Endothelial cell of umbilical vein (primary cell): ENCODE data around the gene EIF3D. TPM values are rescaled to one million over a fixed set of nuclear protein-coding genes. Genes with fewer than 3 reads are reported as not detected.

Source experiments
- BruUV-seq: library from RNA; stranded (reverse); fragments of 400-500 nt; replicated peaks from 2 replicates; lab custom pipeline; 2021; lab: Mats Ljungman, UMichigan
- CTCF ChIA-PET: fragments of 300-600, 350-600 bp; sonication (Branson Sonifier 250); formaldehyde crosslinking; loops from one replicate; lab custom pipeline; 2021; ENCODE audit warnings: antibody characterized with exemption, inconsistent platforms; lab: Charles Lee
- POLR2A ChIA-PET: fragments of 300-600, 350-600 bp; sonication (Branson Sonifier 250); formaldehyde crosslinking; loops from one replicate; lab custom pipeline; 2021; ENCODE audit warnings: antibody characterized with exemption, inconsistent platforms; lab: Charles Lee
- DNase-seq: peaks from one replicate; pipeline ENCODE4 v3.0.0-alpha.2; 2011; ENCODE audit warnings: low read depth, low spot score
- FAIRE-seq: peaks from 2 replicates; lab custom pipeline; 2011; peaks lifted over from hg19 to GRCh38; lab: Jason Lieb, UNC
- H2AFZ ChIP-seq: 2 replicates; pipeline ENCODE4 v1.6.0; 2012; ENCODE audit warnings: low read depth, low read length, control low read depth, inconsistent platforms
- H3K27ac ChIP-seq: 2 replicates; pipeline ENCODE4 v1.5.1; 2011; ENCODE audit warnings: low read depth, mild to moderate bottlenecking, control low read depth, low read length, moderate library complexity; ENCODE audit not compliant: insufficient read depth
- H3K27me3 ChIP-seq, 2 experiments: 2 replicates each; pipeline versions ENCODE4 v1.6.0 to v1.6.1; 2011; ENCODE audit warnings: low read length in 2 of 2, mixed read lengths in 1 of 2; ENCODE audit not compliant: control insufficient read depth in 2 of 2, insufficient read depth in 2 of 2
- H3K36me3 ChIP-seq, 2 experiments: 2 replicates in 1 of 2; 3 replicates in 1 of 2; pipeline ENCODE4 v1.5.1; 2011; ENCODE audit warnings: low read length in 2 of 2, mild to moderate bottlenecking in 1 of 2, moderate library complexity in 1 of 2; ENCODE audit not compliant: control insufficient read depth in 2 of 2, insufficient read depth in 2 of 2; ENCODE audit errors: extremely low read depth in 1 of 2
- H3K4me1 ChIP-seq: 3 replicates; pipeline ENCODE4 v1.5.1; 2011; ENCODE audit warnings: mild to moderate bottlenecking, low read length; ENCODE audit not compliant: control insufficient read depth, insufficient read depth; ENCODE audit errors: extremely low read depth
- H3K4me2 ChIP-seq: 2 replicates; pipeline ENCODE4 v1.6.1; 2011; ENCODE audit warnings: low read length, control low read depth, mixed read lengths; ENCODE audit not compliant: insufficient read depth
- H3K4me3 ChIP-seq, 3 experiments: fragments of 200-600 bp in 1 of 3; sonication (generic), shearing (Covaris generic) in 1 of 3; replicated peaks in 1 of 3; 2 replicates each; pipeline ENCODE4 v1.5.1; 2011 to 2016; ENCODE audit warnings: control low read depth in 3 of 3, low read length in 3 of 3, mild to moderate bottlenecking in 2 of 3, inconsistent platforms in 1 of 3, low read depth in 1 of 3, moderate library complexity in 1 of 3; ENCODE audit not compliant: insufficient read depth in 1 of 3
- H3K79me2 ChIP-seq: 2 replicates; pipeline ENCODE4 v1.6.0; 2012; ENCODE audit warnings: low read length, inconsistent platforms; ENCODE audit not compliant: control insufficient read depth, insufficient read depth
- H3K9ac ChIP-seq: replicated peaks from 2 replicates; pipeline ENCODE3; 2011; ENCODE audit warnings: low read length, control low read depth; ENCODE audit not compliant: insufficient read depth; ENCODE audit errors: extremely low read depth
- H3K9me1 ChIP-seq: replicated peaks from 3 replicates; pipeline ENCODE4 v1.6.0; 2011; ENCODE audit warnings: mild to moderate bottlenecking, low read length; ENCODE audit not compliant: control insufficient read depth, insufficient read depth; ENCODE audit errors: extremely low read depth
- H3K9me3 ChIP-seq: replicated peaks from 2 replicates; pipeline ENCODE4 v1.5.1; 2012; ENCODE audit warnings: low read length, inconsistent platforms; ENCODE audit not compliant: control insufficient read depth, insufficient read depth
- H4K20me1 ChIP-seq: replicated peaks from 2 replicates; pipeline ENCODE3; 2011; ENCODE audit warnings: mild to moderate bottlenecking, low read length; ENCODE audit not compliant: control insufficient read depth, insufficient read depth; ENCODE audit errors: extremely low read depth
- CTCF ChIP-seq, 2 donors: IDR thresholded peaks; 1 replicate in 1 of 2; 2 replicates in 1 of 2; pipeline ENCODE4 v1.5.1; 2011; ENCODE audit warnings: low read length in 2 of 2, mild to moderate bottlenecking in 2 of 2, moderate library complexity in 2 of 2, control low read depth in 1 of 2, inconsistent platforms in 1 of 2, low read depth in 1 of 2; ENCODE audit not compliant: insufficient read depth in 1 of 2; ENCODE audit errors: extremely low read depth in 1 of 2
- FOS ChIP-seq: IDR thresholded peaks from 2 replicates; pipeline ENCODE4 v1.6.1; 2011; ENCODE audit warnings: mild to moderate bottlenecking, low read length, moderate library complexity, borderline replicate concordance; ENCODE audit not compliant: insufficient read depth
- POLR2AphosphoS5 ChIP-seq: IDR thresholded peaks from 2 replicates; pipeline ENCODE4 v1.6.1; 2012; ENCODE audit warnings: low read depth, mild to moderate bottlenecking, control low read depth, low read length, moderate library complexity; ENCODE audit not compliant: insufficient read depth
- dilution Hi-C: fragments of 300-500 bp; cut with MboI; formaldehyde crosslinking; loops from one replicate; pipeline ENCODE4 v1.15.0; 2019; ENCODE audit warnings: low sequenced_read_pairs; ENCODE audit not compliant: extremely low pct_ligation_motif_present
- intact Hi-C: fragments of 100-400 bp; cut with micrococcal nuclease; formaldehyde crosslinking; loops from one replicate; pipeline ENCODE4 v1.10.0; 2022
- polyA plus RNA-seq, 4 experiments: library from polyadenylated mRNA; depleted of rRNA in 3 of 4; stranded (reverse) in 3 of 4; unstranded in 1 of 4; fragments of >200 nt; gene quantifications; 2 replicates each; pipeline versions ENCODE4 v1.2.1 to v1.2.3, GENCODE V29; 2011 to 2012; ENCODE audit warnings: missing spikeins in 1 of 4
- total RNA-seq: library from RNA; stranded (reverse); gene quantifications from 2 replicates; pipeline ENCODE4 v1.2.3, GENCODE V29; 2021

The EIF3D gene
- total and polyA plus RNA-seq, 2 donors (not counting 3 experiments of a cell fraction or from before 2014, with no cell fraction given) = 201 to 413 TPM

DNA sequence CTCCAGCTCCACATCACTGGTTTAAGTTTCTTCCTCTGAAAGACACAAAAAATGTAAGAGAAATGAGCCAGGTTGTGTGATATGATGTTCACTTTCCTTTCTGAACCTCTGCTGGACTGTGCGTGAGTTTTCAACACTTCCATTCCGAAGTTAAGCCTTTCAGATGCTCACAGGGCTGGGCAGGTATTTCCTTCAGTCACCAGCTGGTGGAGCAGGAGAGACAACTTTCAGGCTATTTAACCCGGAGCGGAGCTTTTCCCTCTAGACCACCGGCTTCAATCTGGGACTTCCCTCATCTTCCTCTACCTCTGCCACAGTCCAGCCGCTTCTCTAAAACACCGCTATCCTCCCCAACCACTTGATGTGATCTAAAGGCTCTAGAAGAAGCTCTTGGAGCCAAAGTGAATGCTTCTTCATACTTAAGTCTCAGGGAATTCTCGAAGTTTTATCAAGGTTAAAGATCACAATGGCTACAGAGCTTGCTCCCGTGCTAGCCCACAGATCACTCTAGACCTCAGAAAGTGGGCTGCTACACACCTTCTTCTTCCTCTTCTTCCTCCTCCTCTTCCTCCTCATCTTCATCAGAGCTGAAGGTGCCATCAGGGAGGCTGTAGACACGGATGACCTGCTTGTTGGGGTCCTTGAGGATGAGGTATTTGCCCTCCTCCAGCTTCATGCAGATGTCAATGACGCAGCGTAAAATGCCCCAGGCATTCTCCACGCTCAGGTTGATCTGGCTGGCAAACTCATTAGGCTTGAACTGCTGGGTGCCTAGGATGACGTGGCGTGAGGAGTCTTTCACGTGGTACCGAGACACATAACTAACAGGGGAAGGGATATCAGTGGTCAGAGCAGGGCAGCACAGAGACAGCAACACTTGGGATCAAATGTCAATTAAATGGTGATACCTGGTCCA is 17.7 kb downstream of the EIF3D start:
- Histone ChIP-seq H3K27me3 (no peaks in the 10 kb centered on the region), H3K36me3 (peaks cover 27 to 38% of the 10 kb centered on the region in 2 experiments)
- CTCF ChIA-PET = interaction anchor here (0.9 to 1.7 kb wide), 10 partner anchors 9 to 263 kb away, joined by 3 to 13 read pairs (median 5); partner anchors contain the start of gene EIF3D

More for the DNA sequence above, 17.7 kb downstream of the EIF3D start:
- Histone ChIP-seq H3K9me3 (no peaks in the 10 kb centered on the region), H2AFZ (no peak overlapping the region), H3K27ac (no peak overlapping the region), H3K4me1 (peaks cover 10% of the 10 kb centered on the region), H3K9ac (no peak overlapping the region), H3K4me2 (no peak overlapping the region), H3K79me2 (no peaks in the 10 kb centered on the region), H3K4me3 (no peak overlapping the region), H4K20me1 (no peaks in the 10 kb centered on the region), H3K9me1 (no peaks in the 10 kb centered on the region)
- dilution Hi-C loops = no loop called here
- BruUV-seq = TSS peak; percentile 47
- peak; percentile 52 for DNase-seq
- intact Hi-C loops = no loop called here
- POLR2A ChIA-PET = interaction anchor here (1.3 kb wide), 1 partner anchor 18 kb away, joined by 5 read pairs; the partner anchor contains the start of gene EIF3D
- TF ChIP-seq POLR2AphosphoS5 (no peak), FOS (no peak), CTCF (IDR thresholded peaks at IDR 0.05; ENCODE audit: extremely low read depth in 1 of 2, insufficient read depth in 1 of 2, low read depth in 1 of 2, low read length in 2 of 2) (peak; percentile 53 to 60)
- peak; percentile 90 for FAIRE-seq
